Measurements from ENCODE around the gene ZNF513. TPM values are rescaled to one million over a fixed set of nuclear protein-coding genes. Genes with fewer than 3 reads are reported as not detected.

The ZNF513 gene
- total RNA-seq, 1 donor from 2014 or later = 27.9 TPM

DNA sequence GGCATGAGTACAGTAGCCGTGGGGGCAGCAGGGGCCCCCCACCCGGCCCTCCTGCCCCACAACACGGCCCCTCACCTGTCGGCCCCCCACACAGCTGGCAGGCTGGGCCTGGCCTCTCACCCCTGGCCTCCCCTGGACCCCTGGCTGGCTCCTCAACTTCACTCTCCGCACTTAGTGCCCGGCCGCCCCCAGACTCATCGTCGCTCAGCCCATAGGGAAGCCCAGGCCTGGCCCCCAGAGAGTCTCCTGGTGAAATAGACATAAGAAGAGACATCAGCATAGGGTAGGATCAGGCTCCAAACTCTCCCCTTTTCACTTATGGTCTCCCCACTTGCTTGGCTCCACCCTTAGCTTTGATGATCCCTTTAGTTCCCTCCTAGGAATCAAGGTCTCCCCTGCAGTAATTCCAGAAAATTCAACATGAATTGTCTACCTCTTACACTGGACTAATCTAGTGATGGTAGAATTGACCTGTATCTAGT lies 1.7 kb downstream of the ZNF513 start:
- H3K4me3 Mint-ChIP-seq = peak overlapping the region; percentile 94
- H3K4me1 Mint-ChIP-seq = peaks cover 26% of the 10 kb centered on the region
- TF ChIP-seq CTCF (conservative IDR thresholded peaks at IDR 0.05) = no peak
- H3K36me3 Mint-ChIP-seq (ENCODE audit: low read depth) = peaks cover 19% of the 10 kb centered on the region
- DNase-seq (ENCODE audit: low read depth, low spot score) = no peak
- H3K27ac Mint-ChIP-seq (ENCODE audit: unreplicated experiment) = peak overlapping the region; percentile 59
- H3K27me3 Mint-ChIP-seq (ENCODE audit: low read depth) = peaks cover 13% of the 10 kb centered on the region
- no peaks in the 10 kb centered on the region for H3K9me3 Mint-ChIP-seq

DNA sequence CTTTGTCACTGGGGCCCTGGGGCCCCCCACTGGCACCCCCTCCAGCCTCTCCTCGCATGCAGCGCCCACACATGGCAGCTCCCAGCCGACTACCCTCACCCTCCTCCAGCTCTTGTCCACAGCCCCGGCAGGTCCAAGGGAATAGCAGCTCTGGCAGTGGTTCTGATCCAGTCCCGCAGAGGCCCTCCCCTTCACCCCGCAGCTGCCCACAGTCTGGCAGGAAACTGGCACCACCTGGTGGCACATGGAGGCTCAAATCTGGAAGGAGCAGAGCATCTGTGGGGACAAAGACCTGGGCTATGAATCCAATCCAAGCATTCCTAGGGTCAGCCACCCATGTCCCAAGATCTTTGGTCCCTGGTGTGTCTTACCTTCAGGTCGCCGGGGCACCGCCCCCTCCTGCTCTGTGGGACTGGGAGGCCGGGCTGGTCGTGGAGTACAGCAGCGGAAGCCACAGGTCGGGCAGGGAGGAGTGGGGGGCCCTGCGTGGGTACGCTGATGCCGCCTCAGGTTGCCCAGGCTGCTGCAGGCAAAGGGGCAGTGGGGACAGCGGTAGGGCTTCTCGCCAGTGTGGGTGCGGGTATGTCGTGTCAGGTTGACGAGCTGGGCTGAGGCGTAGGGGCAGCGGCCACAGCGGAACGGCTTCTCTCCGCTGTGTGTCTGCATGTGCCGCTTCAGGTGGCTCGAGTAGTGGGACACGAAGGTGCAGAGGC lies 2.3 kb downstream of the ZNF513 start:
- Mint-ChIP-seq H3K9me3 (no peaks in the 10 kb centered on the region), H3K27ac (ENCODE audit: unreplicated experiment) (no peak overlapping the region), H3K4me3 (peak overlapping the region; percentile 81), H3K36me3 (ENCODE audit: low read depth) (peaks cover 17% of the 10 kb centered on the region), H3K27me3 (ENCODE audit: low read depth) (peaks cover 13% of the 10 kb centered on the region), H3K4me1 (peaks cover 26% of the 10 kb centered on the region)
- DNase-seq (ENCODE audit: low read depth, low spot score) = no peak
- TF ChIP-seq CTCF (conservative IDR thresholded peaks at IDR 0.05) = no peak

DNA sequence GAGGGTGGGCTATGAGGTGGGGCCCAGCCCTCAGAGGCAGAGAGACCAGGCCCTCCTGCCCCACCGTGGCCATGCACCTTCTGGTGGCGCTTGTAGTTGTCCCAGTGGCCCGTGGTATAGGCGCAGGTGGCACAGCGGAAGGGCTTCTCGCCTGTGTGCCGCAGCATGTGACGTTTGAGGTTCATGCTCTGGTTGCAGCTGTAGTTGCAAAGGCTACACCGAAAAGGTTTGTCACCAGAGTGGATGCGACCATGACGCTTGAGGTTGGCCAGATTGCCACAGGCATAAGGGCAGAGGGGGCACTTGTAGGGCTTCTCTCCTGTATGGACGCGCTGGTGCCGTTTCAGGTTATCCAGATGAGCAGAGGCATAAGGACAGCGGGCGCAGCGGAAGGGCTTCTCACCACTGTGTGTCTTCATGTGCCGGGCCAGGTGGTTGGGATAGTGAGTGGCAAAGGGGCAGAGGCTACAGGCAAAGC lies 2.9 kb downstream of the ZNF513 start:
- Mint-ChIP-seq H3K36me3 (ENCODE audit: low read depth) (peaks cover 21% of the 10 kb centered on the region), H3K4me1 (peaks cover 30% of the 10 kb centered on the region), H3K4me3 (peak overlapping the region; percentile 81), H3K27me3 (ENCODE audit: low read depth) (peaks cover 13% of the 10 kb centered on the region), H3K9me3 (no peaks in the 10 kb centered on the region), H3K27ac (ENCODE audit: unreplicated experiment) (no peak overlapping the region)
- no peak for TF ChIP-seq CTCF (conservative IDR thresholded peaks at IDR 0.05)
- DNase-seq (ENCODE audit: low read depth, low spot score) = no peak

DNA sequence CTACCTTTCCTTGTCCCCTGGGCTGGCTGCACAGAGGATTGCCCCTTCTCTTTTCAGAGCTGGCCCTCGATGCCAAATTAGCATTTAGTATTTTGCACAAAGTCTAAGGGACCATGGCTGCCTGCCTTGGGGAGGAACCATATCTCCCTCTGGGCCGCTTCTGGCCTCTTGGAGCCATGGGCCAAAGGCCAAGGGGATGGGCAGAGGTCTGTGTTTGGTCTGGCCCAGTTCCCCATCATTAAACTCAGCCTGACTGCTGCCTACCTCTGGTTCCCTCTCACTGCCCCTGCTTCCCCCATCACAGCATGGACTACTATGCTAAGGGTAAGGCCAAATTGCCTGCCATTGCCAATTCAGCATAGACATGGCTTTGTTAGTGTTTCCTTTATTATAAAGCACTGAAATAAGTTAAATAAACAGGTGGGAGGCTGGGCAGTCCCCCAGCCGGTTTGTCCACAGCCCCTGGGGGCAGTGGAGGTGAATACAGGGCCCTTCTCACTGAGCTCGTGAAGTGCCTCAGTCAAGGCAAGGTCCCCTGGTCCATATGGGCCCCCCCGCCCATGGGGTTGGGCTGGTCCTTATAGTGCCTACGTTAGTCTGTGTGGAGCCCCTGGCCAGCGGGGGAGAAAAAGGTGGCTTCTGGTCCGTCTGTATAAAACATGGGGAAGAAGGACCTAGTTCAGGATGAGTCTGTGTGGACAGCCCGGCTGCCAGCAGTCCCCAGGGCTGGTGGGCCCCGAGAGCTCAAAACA lies 3.5 kb downstream of the ZNF513 start:
- Mint-ChIP-seq H3K4me1 (peaks cover 35% of the 10 kb centered on the region), H3K27ac (ENCODE audit: unreplicated experiment) (peak overlapping the region; percentile 86), H3K27me3 (ENCODE audit: low read depth) (peaks cover 13% of the 10 kb centered on the region), H3K36me3 (ENCODE audit: low read depth) (peaks cover 24% of the 10 kb centered on the region), H3K9me3 (no peaks in the 10 kb centered on the region), H3K4me3 (peak overlapping the region; percentile 81)
- DNase-seq (ENCODE audit: low read depth, low spot score) = no peak
- TF ChIP-seq CTCF (conservative IDR thresholded peaks at IDR 0.05) = no peak

GRCh38 chr2:27376151-27376865 lies 4.2 kb downstream of the ZNF513 start:
- peaks cover 15% of the 10 kb centered on the region for H3K27me3 Mint-ChIP-seq (ENCODE audit: low read depth)
- H3K27ac Mint-ChIP-seq (ENCODE audit: unreplicated experiment) = peak overlapping the region; percentile 86
- TF ChIP-seq CTCF (conservative IDR thresholded peaks at IDR 0.05) = no peak
- no peaks in the 10 kb centered on the region for H3K9me3 Mint-ChIP-seq
- H3K4me3 Mint-ChIP-seq = peak overlapping the region; percentile 81
- H3K4me1 Mint-ChIP-seq = peaks cover 37% of the 10 kb centered on the region
- no peak for DNase-seq (ENCODE audit: low read depth, low spot score)
- H3K36me3 Mint-ChIP-seq (ENCODE audit: low read depth) = peaks cover 23% of the 10 kb centered on the region
